Left lung (tissue), 10 donors: Measurements from ENCODE around the gene ZNF683. TPM values are rescaled to one million over a fixed set of nuclear protein-coding genes. Genes with fewer than 3 reads are reported as not detected.

Experiments
- ATAC-seq: fragments of 200-7000 bp; cut with Tn5 transposase; one replicate; pipeline ENCODE4 v1.9.1; 2020; ENCODE audit warnings: moderate library complexity
- DNase-seq, 4 donors: peaks; one replicate each; pipeline ENCODE4 v3.0.0-alpha.2; 2013 to 2020
- H3K27ac ChIP-seq, 2 donors: fragments of 200-600 bp; sonication (generic) in 1 of 2; one replicate each; pipeline versions ENCODE4 v1.5.0 to v1.8.0; 2020 to 2021
- H3K27me3 ChIP-seq, 2 donors: fragments of 200-600 bp; sonication (generic) in 1 of 2; one replicate each; pipeline versions ENCODE4 v1.5.0 to v1.8.0; 2020 to 2021
- H3K36me3 ChIP-seq, 2 donors: fragments of 200-600 bp; sonication (generic) in 1 of 2; one replicate each; pipeline versions ENCODE4 v1.5.0 to v1.8.0; 2020 to 2021
- H3K4me1 ChIP-seq, 2 donors: fragments of 200-600 bp; one replicate each; pipeline ENCODE4 v1.8.0; 2021
- H3K4me3 ChIP-seq, 2 donors: fragments of 200-600 bp; sonication (generic) in 1 of 2; one replicate each; pipeline versions ENCODE4 v1.5.0 to v1.8.0; 2020 to 2021; ENCODE audit warnings: mild to moderate bottlenecking in 1 of 2
- H3K9me3 ChIP-seq, 2 donors: fragments of 200-600 bp; sonication (generic) in 1 of 2; one replicate each; pipeline versions ENCODE4 v1.5.0 to v1.8.0; 2020 to 2021
- CTCF ChIP-seq, 2 donors: fragments of 200-600 bp; sonication (generic) in 1 of 2; IDR thresholded peaks; one replicate each; pipeline versions ENCODE4 v1.5.0 to v1.8.0; 2021; ENCODE audit warnings: antibody characterized with exemption in 2 of 2
- intact Hi-C, 2 donors: fragments of 100-400 bp; cut with DNase I; formaldehyde crosslinking; loops; one replicate each; pipeline versions ENCODE4 v1.11.2 to v1.14.2; 2022
- polyA plus RNA-seq, 6 donors: library from polyadenylated mRNA; unstranded; fragments of 120-200 nt; gene quantifications; one replicate each; pipeline ENCODE4 v1.2.1, GENCODE V29; 2013; ENCODE audit not compliant: insufficient read length in 6 of 6
- total RNA-seq, 2 donors: library from RNA; stranded (reverse); fragmentation: NEBNext Ultra II Directional; extraction: Animal tissue kit (Norgen Biotek cat#: 25700); gene quantifications; one replicate each; pipeline ENCODE4 v1.2.1, GENCODE V29; 2021
- donor health status: DM: no; HTN: yes; CAD: no.
- donor health status: DM: no; HTN: no; CAD: no.

Gene ZNF683
- total and polyA plus RNA-seq, 8 donors, result 0.09 to 0.86 (median 0.21) TPM; not detected in 1

DNA sequence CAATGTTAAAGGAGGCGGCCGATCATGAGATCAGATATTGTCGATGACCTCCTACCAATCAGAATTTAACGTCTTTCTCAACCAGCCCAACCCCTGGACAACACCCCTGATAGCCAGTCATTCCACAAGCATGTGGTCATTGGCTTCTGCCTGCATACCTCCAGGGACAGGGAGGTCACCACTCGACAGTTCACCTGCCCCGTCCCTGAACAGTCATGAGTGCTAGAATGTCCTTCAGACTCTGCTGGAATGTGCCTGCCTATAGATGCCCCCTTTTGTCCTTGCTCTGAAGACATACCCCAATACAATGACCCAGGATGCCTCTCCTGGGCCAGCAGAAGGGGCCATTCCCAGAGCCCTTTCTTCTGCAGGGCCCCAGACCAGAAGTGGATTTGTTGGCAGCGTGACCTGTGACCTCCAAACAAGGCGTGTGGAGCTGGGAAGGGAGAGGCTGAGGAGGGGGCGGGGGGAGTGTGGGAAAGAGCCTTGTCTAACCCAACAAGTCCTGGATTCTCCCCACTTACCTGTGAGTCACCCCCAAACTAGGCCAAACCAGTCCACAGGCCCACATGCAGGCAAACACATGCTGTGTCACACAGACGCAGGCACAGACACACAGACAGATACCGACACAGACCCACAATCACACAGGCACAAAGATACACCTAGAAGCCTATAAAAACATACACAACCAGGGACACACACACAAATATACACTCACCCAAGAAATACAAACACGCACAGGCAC, 20.8 kb downstream of the ZNF683 start:
- H3K27me3 ChIP-seq, result peaks cover 0 to 10% of the 10 kb centered on the region in 2 donors
- H3K27ac ChIP-seq, result no peak overlapping the region
- intact Hi-C loops, result no loop called here
- H3K4me3 ChIP-seq, result no peak overlapping the region
- TF ChIP-seq CTCF (IDR thresholded peaks at IDR 0.05), result no peak
- ATAC-seq (peak; percentile 48), DNase-seq (no peak)
- no peaks in the 10 kb centered on the region for H3K9me3 ChIP-seq
- no peaks in the 10 kb centered on the region for H3K4me1 ChIP-seq
- H3K36me3 ChIP-seq, result no peaks in the 10 kb centered on the region

- no peak for ATAC-seq
- Histone ChIP-seq H3K27ac (no peak overlapping the region), H3K27me3 (peaks cover 0 to 10% of the 10 kb centered on the region in 2 donors), H3K36me3 (no peaks in the 10 kb centered on the region), H3K9me3 (no peaks in the 10 kb centered on the region), H3K4me3 (no peak overlapping the region), H3K4me1 (no peaks in the 10 kb centered on the region)
- intact Hi-C loops, result no loop called here
- DNase-seq, result no peak
- TF ChIP-seq CTCF (IDR thresholded peaks at IDR 0.05), result no peak
Observed at GRCh38 chr1:26350701-26351589, 21.6 kb downstream of the ZNF683 start.

DNA sequence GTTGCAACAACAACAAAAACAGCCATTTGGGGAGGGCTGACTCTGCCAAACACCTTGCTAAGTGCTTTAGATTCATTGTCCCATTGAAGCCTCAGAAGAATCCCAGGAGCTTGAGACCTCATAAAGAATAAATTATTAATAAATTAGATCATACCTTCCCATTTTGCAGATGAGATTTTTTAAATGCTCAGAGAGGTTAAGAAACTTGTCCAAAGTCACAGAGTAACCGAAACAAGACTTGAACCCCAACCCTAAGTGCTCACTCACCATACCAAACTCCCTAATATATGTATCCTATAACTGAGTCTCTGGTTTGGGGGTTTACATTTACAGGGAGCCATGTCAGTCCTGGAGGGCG, 22.2 kb downstream of the ZNF683 start:
- Histone ChIP-seq H3K36me3 (no peaks in the 10 kb centered on the region), H3K27ac (no peak overlapping the region), H3K4me1 (no peaks in the 10 kb centered on the region), H3K27me3 (peaks cover 0 to 10% of the 10 kb centered on the region in 2 donors), H3K4me3 (no peak overlapping the region), H3K9me3 (no peaks in the 10 kb centered on the region)
- intact Hi-C loops, result no loop called here
- DNase-seq (no peak), ATAC-seq (no peak)
- no peak for TF ChIP-seq CTCF (IDR thresholded peaks at IDR 0.05)

DNA sequence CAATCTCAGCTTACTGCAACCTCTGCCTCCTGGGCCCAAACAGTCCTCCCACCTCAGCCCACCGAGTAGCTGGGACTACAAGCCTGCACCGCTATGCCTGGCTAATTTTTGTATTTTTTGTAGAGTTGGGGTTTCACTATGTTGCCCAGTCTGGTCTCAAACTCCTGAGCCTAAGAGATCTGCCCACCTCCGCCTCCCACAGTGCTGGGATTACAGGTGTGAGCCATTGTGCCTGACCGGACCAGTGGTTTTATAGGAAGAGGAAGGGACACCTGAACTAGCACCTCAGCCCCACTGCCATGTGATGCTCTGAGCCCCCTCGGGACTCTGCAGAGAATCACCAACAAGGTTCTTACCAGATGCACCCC, 22.7 kb downstream of the ZNF683 start:
- Histone ChIP-seq H3K4me1 (no peaks in the 10 kb centered on the region), H3K27ac (no peak overlapping the region), H3K27me3 (peaks cover 0 to 6% of the 10 kb centered on the region in 2 donors), H3K36me3 (no peaks in the 10 kb centered on the region), H3K9me3 (no peaks in the 10 kb centered on the region), H3K4me3 (no peak overlapping the region)
- no peak for TF ChIP-seq CTCF (IDR thresholded peaks at IDR 0.05)
- no peak for DNase-seq
- ATAC-seq, result no peak
- intact Hi-C loops, result no loop called here

DNA sequence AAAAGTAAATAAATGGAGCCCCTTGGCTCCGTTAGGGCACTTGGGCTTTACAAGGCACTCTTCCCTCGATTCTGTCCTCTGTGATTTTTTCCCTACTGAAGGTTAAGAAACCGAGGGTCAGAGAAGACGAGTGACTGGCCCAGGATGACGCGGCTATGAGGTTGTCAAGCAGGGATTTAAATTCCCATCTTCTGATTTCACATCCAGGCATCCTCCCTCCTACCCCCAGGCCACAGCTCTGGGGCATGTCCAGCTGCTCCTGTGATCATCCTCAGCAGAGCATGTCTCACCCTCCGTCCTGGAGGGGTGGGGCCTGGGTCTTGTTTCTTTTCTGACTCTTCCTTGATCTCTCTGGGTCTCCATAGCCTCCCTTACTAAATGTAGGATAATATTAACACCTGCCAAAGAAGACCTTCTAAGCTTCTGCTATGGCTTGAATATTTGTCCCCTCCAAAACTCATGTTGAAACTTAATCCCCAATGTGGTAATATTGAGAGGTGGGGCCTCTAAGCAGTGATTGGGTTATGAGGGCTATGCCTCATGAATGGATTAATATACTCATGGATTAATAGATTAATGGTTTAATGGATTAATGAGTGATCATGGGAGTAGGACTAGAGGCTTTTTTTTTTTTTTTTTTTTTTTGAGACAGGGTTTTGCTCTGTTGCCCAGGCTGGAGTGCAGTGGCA, 23.2 kb downstream of the ZNF683 start:
- Histone ChIP-seq H3K9me3 (no peaks in the 10 kb centered on the region), H3K4me1 (no peaks in the 10 kb centered on the region), H3K27ac (no peak overlapping the region), H3K27me3 (peaks cover 0 to under 1% of the 10 kb centered on the region in 2 donors), H3K4me3 (no peak overlapping the region), H3K36me3 (no peaks in the 10 kb centered on the region)
- intact Hi-C loops, result no loop called here
- no peak for DNase-seq
- no peak for ATAC-seq
- TF ChIP-seq CTCF (IDR thresholded peaks at IDR 0.05), result no peak
